Measurements from ENCODE around the gene CPEB2. TPM values are rescaled to one million over a fixed set of nuclear protein-coding genes. Genes with fewer than 3 reads are reported as not detected.
A peak's percentile ranks its signal among the peaks of the same experiment; 100 is the strongest.

CPEB2 gene
- total and polyA plus RNA-seq, 10 of the 15 experiments (the other 5 are each of a cell fraction or from before 2014, with no cell fraction given) = 0.73 to 8.3 (median 3.7) TPM

- 0 out of 2 replicates have a peak, but pooled peaks have one; percentile 6 for TF ChIP-seq ZNF687 (IDR thresholded peaks at IDR 0.05)
- 0 out of 2 replicates have a peak, but pooled peaks have one; percentile 46 for TF ChIP-seq IKZF1 (conservative IDR thresholded peaks at IDR 0.05)
- no peak for TF ChIP-seq RB1 (IDR thresholded peaks at IDR 0.05; ENCODE audit: borderline replicate concordance)
- TF ChIP-seq KDM1A (IDR thresholded peaks at IDR 0.05; ENCODE audit: borderline replicate concordance) = no peak
- TF ChIP-seq E2F8 (IDR thresholded peaks at IDR 0.05; ENCODE audit: low read depth, partially characterized antibody) = no peak
- no peak for TF ChIP-seq RFX5 (IDR thresholded peaks at IDR 0.05; ENCODE audit: low read depth, low read length)
- peak; percentile 32 to 76; a peak in 2 of 4 replicates for TF ChIP-seq BHLHE40 (IDR thresholded peaks at IDR 0.05; ENCODE audit: borderline replicate concordance in 1 of 2, low read depth in 2 of 2, low read length in 1 of 2)
- TF ChIP-seq POLR2AphosphoS5 (IDR thresholded peaks at IDR 0.05; ENCODE audit: low read length) = peak; percentile 61
- TF ChIP-seq POLR2AphosphoS2 (IDR thresholded peaks at IDR 0.05; ENCODE audit: low read depth, low read length) = peak; percentile 15; the same call in 1 of the 2 replicates
- peak; percentile 82 for TF ChIP-seq MLLT1 (IDR thresholded peaks at IDR 0.05)
- TF ChIP-seq RELB (IDR thresholded peaks at IDR 0.05; ENCODE audit: low read depth) = peak; percentile 45; the same call in 1 of the 2 replicates
- 0 out of 2 replicates have a peak, but pooled peaks have one; percentile 51 for TF ChIP-seq NKRF (conservative IDR thresholded peaks at IDR 0.05)
- TF ChIP-seq PKNOX1 (IDR thresholded peaks at IDR 0.05) = peak; percentile 60; the same call in 1 of the 2 replicates
- peak; percentile 2; the same call in 1 of the 2 replicates for TF ChIP-seq GATAD2B (conservative IDR thresholded peaks at IDR 0.05; ENCODE audit: low read depth)
These were observed 549 bp downstream of the CPEB2 start (continued) for GRCh38 chr4:15002659-15003400.

Measured in GM12878 (cell line).